Measurements from ENCODE around the gene RPF1. TPM values are rescaled to one million over a fixed set of nuclear protein-coding genes. Genes with fewer than 3 reads are reported as not detected.

Gene RPF1
- total and polyA plus RNA-seq, 12 donors = 12.4 to 66.9 (median 26.8) TPM

GRCh38 chr1:84509029-84509428, 30.0 kb downstream of the RPF1 start:
- no peak overlapping the region for H3K27ac ChIP-seq
- peaks cover 7 to 11% of the 10 kb centered on the region in 2 donors for H3K4me1 ChIP-seq (replicated peaks in 1 of 2)
- no peaks in the 10 kb centered on the region for H3K27me3 ChIP-seq
- H3K36me3 ChIP-seq (replicated peaks in 1 of 2) = no peaks in the 10 kb centered on the region
- WGBS, 4 donors = 94 to 98% (median 95%) methylated on average over 4 of the region's 4 CpGs
- H3K4me3 ChIP-seq = no peak overlapping the region
- TF ChIP-seq POLR2A (IDR thresholded peaks at IDR 0.05) (no peak), CTCF (IDR thresholded peaks at IDR 0.05) (no peak)
- intact Hi-C loops (cut with DNase I) = loop anchor here in 1 of 2 donors (10.0 kb wide), 1 partner anchor 66 kb away; the partner anchor contains the start of gene CTBS
- DNase-seq = no peak
- H3K9me3 ChIP-seq (replicated peaks in 1 of 3) = no peaks in the 10 kb centered on the region

- no peaks in the 10 kb centered on the region for H3K9me3 ChIP-seq (replicated peaks in 1 of 3)
- intact Hi-C loops (cut with DNase I) = no loop called here
- WGBS, 4 donors = 46 to 75% (median 50%) methylated on average over 2 of the region's 2 CpGs
- H3K27me3 ChIP-seq = no peaks in the 10 kb centered on the region
- no peaks in the 10 kb centered on the region for H3K4me1 ChIP-seq (replicated peaks in 1 of 2)
- H3K27ac ChIP-seq = no peak overlapping the region
- no peaks in the 10 kb centered on the region for H3K36me3 ChIP-seq (replicated peaks in 1 of 2)
- H3K4me3 ChIP-seq = no peak overlapping the region
- TF ChIP-seq CTCF (IDR thresholded peaks at IDR 0.05) (no peak), POLR2A (IDR thresholded peaks at IDR 0.05) (no peak)
- no peak for DNase-seq
These were observed 31.1 kb downstream of the RPF1 start for GRCh38 chr1:84510165-84510564.

DNA sequence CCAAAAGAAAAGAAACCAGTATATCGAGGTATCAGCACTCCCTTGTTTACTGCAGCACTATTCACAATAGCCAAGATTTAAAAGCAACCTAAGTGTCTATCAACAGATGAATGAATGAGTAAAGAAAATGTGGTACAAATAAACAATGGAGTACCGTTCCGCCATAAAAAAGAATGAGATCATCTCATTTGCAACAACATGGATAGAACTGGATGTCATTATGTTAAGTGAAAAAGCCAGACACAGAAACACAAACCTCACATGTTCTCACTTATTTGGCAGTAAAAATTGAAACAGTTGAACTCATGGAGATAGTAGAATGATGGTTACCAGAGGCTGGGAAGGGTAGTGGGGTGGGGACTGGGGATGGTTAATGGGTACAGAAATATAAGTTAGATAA, 31.6 kb downstream of the RPF1 start:
- 92 to 95% (median 93%) methylated on average over 3 of the region's 3 CpGs for WGBS, 4 donors
- Histone ChIP-seq H3K27ac (no peak overlapping the region), H3K4me1 (replicated peaks in 1 of 2) (no peaks in the 10 kb centered on the region), H3K36me3 (replicated peaks in 1 of 2) (no peaks in the 10 kb centered on the region), H3K9me3 (replicated peaks in 1 of 3) (no peaks in the 10 kb centered on the region), H3K4me3 (no peak overlapping the region), H3K27me3 (no peaks in the 10 kb centered on the region)
- TF ChIP-seq CTCF (IDR thresholded peaks at IDR 0.05) (no peak), POLR2A (IDR thresholded peaks at IDR 0.05) (no peak)
- DNase-seq = no peak
- intact Hi-C loops (cut with DNase I) = no loop called here

DNA sequence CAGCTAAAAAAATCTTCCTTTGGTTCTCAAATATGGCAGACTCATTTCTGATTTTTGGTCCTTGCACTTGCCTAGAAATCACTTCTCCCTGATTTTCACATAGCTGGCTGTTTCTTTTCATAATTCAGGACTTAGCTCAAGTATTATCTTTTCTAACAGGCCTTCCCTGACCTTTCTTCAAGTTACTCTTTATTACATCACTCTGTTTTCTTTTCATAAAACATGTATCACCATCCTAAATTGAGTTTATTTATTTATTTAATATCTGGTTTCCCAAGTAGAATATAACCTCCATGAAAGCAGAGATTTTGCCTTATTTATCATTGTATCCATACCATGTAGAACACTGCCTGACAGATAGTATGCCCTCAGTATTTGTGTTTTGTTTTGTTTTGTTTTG, 45.5 kb downstream of the RPF1 start:
- no peaks in the 10 kb centered on the region for H3K36me3 ChIP-seq (replicated peaks in 1 of 2)
- H3K4me1 ChIP-seq (replicated peaks in 1 of 2) = no peaks in the 10 kb centered on the region
- intact Hi-C loops (cut with DNase I) = no loop called here
- H3K27ac ChIP-seq = no peak overlapping the region
- no peaks in the 10 kb centered on the region for H3K27me3 ChIP-seq
- H3K4me3 ChIP-seq = no peak overlapping the region
- TF ChIP-seq CTCF (IDR thresholded peaks at IDR 0.05) = no peak
- TF ChIP-seq POLR2A (IDR thresholded peaks at IDR 0.05) = no peak
- DNase-seq = no peak
- H3K9me3 ChIP-seq (replicated peaks in 1 of 3) = no peaks in the 10 kb centered on the region

Data from adrenal gland (tissue), 12 donors.